SH-SY5Y (cell line): Measurements from ENCODE around the gene VRTN.

Experiments
- GATA2 ChIP-seq: IDR thresholded peaks from 2 replicates; pipeline ENCODE4 v1.6.1; 2011; ENCODE audit warnings: mild to moderate bottlenecking, low read depth, low read length
- GATA3 ChIP-seq: IDR thresholded peaks from 2 replicates; pipeline ENCODE4 v1.6.1; 2011; ENCODE audit warnings: low read depth, mild to moderate bottlenecking, low read length, moderate library complexity

- TF ChIP-seq GATA2 (no peak), GATA3 (no peak)
Measured at GRCh38 chr14:74346341-74346740, 1.9 kb upstream of the VRTN start.
